ENCODE measurements around the gene CDC6.
A peak's percentile ranks its signal among the peaks of the same experiment; 100 is the strongest.

The CDC6 gene

DNA sequence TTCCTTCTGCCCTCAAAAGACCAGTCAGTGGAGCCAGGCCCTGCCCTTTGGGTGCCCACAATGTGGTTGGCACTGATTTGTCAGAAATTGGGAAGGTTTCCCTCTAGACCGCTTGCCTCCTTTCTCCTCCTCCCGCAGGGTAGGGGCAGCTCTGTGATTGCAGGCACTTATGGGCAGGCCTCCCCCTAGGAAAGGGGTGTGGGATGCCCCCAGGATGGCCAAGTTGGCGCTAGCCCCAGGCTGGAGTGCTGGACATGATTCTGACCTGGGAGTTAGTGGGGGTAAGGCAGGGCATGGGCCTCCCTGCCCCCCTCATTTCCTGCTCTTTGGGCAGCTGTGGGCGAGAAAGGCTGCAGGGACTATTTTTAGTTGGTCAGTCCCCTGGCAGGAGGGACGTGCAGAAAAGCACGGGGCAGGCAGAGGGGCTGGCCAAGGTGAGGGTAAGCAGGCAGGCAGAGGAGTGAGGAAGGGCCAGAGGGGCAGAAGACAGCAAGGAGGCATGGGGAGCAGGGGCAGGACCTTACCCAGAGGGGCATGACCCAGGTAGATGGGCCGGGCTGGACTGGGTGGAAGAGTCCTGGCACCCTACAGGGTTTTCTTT, 24.6 kb downstream of the CDC6 start:
- DNase-seq, result peak; percentile 80

DNA sequence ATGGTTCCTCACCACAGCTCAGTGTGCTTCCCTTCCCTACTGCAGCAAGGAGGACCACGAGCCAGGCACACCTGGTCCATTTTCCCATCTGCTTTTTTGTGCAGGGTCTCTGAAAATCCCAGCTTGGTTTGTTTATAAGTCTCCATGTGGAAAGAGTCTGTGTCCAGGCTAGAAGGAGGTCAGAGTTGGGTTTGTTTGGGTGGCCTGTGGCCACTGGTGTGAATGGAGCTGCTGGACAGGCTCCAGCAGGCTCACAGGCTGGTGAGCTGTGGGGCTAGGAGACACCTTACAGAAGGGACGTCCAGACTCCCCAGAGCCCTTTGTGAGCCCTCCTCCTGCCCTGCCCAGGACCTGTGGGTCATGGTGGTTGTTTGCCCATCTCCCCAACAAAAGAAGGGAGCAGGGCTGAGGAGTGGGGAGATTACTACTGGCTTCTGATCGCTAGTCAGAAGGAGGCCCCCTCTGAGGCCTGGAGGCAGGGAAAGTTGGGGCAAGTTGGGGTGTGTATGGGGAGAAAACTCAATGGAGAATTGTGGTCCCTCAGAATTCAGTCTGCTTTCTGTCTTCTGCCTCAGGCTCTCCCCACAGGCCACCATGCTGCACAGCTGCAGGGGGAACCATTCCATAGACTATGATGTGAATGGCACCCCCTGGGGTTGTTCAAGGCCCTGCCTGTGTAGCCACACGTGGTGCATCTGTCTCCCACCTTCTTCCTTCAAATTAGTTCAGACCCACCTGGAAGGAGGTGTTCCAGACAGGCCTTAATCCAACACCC, 25.4 kb downstream of the CDC6 start:
- no peak for DNase-seq

DNA sequence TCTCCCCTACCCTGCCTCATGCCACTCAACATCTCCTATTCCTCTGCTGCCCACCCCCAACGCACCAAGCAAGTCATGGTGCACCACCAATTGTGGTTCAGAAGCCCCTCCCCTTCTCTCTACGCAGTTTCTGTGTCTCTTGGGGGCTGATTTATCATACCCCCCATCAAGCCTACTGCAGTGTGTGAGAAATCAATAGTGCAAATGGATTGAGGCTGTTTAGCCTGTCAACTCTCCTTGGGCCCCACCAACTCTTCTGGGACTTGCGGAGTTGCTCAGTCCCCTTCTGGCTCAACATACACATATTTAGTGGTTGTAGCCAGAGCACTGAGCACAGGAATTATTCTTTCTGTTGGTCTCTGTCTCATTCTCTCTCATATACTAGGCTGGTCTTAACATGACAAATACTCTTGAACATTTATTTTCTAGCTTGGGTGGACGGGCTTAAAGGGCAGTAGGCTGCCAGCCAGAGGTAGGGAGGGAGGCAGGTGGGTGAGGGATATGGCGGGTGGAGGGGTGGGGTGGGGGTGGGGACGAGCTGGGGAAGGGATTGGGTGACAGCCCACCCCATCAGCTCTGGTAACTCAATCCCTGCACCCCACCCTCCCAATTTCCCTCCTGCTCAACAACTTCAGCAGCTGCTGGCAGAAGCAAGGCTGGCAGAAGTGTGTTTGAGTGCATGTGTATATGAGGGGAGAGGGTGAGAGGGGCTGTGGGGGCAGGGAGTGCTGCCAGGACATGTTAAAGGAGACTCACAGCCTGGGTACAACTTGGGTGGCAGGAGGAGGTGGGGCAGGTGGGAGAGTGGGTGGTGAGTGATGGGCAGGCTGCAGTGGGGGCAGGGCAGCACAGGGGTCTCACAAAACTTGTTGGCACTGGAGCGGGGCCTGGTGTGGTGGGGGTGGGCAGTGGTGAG, 26.2 kb downstream of the CDC6 start:
- peak; percentile 82 for DNase-seq

DNA sequence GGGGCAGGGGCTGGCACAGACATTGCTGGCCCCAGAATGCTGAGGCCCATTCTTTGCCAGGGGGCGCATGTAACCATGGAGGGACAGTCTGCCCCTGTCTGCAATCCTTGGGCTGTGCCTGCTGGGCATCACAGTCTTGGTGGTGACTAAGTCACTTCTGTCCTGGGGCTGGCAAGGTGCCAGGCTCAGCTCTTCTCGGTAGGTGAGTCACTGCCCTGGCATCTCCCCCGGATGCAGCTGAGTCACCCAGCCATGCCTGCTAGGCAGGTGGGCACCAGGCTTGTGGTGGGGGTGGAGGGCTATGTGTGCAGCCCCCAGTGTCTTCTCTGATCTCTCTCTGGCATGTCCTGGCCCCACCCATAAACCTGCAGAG, 26.9 kb downstream of the CDC6 start:
- DNase-seq, result peak; percentile 78

DNA sequence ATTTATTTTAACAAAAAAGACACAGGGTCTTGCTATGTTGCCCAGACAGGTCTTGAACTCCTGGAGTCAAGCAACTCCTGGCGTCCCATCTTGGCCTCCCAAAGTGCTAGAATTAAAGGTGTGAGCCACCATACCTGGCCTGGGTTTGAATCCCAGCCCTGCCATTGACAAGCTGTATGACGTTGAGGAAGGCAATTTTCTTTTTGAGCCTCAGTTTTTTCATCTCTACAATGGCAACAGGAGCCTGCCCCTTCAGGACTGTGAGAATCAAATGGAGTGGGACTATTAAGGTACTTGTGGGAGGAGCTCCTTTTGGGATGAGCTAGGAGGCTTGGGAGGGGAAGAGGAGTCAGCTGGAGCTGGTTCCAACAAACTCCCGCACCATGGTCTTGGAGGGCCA, 27.5 kb downstream of the CDC6 start:
- DNase-seq, result no peak

DNA sequence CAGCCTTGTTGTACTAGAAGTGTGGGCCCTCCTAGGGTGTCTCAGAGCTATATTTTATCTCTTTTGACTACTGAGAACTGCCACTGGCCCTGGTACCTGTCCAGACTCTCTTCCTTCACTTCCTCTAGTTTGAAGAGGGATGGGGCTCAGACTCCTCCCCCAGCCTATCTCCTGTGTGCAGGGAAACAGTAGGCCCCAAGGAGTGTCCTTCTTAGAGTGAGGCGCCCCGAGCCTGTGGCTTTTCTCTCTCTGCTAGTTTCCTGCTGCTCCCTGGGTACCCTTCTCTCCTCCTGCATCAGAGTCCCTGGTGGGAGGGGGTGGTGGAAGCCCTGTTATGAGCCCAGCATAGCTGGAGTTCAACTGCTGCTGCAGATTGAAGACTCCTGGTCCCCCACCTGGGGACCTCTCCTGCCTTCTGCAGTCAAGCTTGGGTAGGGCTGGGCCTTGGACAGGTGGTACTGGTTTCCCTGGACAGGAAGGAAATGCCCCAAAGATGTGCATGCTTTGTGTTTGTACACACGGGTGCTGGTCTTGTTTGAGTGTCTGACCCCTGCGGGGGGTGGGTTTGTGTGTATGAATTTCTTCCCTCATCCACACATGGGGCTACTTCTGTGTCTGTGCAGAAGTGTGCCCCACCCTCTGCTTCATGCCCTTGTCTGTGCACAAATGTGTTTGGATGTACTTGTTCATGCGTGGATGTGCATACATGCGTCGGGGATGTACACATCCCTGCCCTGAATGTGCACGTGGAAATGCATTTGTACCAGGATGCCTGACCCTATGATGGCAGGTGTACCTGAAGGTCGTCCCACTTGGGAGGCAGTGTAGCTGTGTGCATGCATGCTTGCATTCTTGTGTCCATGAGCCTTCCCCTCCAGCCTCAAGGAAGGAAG, 28.2 kb downstream of the CDC6 start:
- DNase-seq, result no peak

DNA sequence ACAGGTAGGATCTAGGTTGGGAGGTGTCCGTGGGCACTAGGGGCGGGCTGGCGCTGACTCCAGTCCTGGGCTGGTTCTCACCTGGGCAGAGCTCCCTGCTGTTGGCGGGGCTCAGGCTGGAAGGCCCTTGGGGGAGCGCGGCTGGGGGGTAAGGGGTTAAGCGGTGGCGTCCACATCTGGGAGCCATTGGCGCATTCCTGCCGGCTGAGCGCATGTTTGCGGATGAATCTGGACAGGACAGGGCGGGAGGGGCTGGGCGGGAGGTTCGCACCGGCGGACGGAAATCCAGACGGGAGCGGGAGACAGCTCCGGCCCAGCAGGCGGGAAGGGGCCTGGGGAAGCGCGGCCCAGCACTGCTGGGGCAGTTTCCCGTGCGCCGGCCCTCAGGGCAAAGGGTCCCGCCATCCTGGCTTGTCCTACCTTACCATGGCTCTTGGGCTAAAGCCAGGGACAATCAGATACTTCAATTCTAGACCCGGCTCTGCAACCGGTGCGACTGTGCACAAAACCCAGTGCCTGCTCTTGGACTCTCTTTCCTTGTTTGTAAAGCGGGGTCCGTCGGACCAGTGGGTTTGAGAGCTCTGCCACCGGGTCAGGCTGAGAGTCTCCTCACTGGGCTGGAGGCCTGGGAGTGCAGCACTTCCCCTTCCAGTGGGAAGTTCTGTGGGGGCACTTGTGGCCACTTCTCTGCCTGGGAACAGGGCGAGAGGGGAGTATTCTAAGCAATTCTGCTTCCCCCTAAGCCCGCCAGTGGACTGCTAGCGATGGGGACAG, 29.1 kb downstream of the CDC6 start:
- peak; percentile 89 for DNase-seq

DNA sequence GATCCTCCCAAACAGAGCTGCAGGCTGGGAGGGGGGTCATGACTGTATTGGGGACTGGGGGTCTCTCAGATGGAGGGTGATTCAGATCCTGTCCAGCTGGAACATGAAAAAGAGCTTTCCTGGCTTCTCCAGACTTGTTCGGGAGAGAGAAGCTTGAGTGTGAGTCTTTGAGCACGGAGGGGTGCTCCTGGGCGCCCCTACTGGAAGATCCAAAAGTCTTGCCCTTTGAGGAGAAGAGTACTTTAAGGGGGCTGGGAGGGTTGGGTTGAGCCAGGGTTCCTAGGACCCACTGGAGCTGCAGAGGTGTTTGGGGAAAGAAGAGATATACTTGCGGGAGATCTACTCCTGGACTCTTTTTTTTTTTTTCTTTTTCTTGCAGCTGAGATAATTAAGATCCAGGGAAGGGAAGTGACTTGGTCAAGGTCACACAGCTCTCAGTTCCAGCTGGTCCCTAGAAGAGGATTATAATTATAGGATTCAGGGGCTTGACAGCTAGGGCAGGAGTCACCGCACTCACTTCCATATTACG, 29.7 kb downstream of the CDC6 start:
- DNase-seq, result peak; percentile 73

DNA sequence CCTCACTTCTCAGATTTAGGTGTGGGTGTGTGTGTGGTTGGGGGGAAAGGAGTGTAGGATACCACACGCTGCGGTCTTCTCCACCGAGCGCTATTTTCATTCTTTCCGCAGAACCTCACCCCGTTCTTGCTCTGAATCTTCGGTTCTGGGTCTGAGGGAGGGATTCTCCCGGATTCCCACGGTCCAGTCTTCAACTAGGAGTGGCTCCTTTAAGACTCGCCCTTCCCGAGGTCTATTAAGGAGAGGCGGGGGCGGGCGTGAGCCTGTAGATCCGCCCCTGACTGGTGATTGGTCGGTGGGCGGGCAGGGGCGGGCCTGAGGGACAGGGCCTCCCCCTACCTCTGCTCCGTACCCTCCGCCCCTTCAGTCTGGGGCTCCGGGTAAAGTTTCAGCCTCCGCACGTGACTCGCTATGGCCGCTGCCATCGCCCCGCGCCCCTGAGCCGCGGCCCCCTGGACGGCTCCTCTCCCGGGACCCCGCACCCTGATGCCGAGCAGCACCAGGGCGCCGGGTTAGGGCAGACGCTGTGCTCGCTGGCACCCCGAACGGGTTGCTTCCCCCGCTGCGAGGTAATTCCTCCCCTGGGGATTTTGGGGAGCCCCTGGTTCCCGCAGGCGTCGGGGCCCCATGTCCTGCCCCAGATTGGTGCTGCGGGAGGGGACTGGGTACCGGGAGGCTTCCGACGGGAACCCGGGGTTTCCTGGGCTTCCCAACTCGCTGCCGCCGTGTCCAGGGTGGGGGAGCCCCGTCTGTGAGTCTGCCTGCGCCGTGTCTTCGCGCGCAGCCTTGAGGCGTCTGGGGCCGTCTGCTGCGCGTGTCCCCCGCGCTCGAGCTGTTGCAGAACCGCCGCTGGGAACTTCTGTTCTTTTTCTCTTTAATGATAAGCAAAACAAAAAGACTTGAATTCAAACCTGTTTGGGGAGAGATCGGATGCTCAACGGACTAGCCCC, 30.5 kb downstream of the CDC6 start:
- DNase-seq, result peak; percentile 98

DNA sequence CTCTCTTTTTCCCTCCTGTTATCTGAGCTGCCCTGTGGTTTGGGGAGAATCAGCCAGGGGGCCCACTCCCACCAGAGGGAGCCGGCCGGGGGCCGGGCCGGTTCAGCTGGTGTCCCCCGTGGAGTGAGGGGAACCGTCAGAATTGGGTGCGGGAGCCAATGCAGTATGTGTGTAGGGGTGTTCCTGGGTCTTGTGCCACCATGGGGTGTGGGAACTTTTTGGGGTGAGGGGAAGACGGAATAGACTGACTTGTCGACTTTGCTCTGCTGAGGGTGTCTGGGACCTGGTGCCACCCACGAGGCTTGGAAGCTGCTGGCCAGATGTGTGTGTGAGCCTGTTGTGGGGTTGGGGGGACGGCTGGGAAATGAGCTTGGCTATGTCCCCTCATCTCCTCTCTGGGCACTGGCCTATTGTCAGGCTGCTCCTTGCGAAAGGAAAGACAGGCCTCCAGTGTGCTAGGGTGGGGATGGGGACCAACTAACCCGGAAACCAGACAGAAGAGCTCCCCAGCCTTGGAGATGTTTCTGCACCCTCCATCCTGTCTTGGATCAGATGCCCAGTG, 31.2 kb downstream of the CDC6 start:
- no peak for DNase-seq

DNA sequence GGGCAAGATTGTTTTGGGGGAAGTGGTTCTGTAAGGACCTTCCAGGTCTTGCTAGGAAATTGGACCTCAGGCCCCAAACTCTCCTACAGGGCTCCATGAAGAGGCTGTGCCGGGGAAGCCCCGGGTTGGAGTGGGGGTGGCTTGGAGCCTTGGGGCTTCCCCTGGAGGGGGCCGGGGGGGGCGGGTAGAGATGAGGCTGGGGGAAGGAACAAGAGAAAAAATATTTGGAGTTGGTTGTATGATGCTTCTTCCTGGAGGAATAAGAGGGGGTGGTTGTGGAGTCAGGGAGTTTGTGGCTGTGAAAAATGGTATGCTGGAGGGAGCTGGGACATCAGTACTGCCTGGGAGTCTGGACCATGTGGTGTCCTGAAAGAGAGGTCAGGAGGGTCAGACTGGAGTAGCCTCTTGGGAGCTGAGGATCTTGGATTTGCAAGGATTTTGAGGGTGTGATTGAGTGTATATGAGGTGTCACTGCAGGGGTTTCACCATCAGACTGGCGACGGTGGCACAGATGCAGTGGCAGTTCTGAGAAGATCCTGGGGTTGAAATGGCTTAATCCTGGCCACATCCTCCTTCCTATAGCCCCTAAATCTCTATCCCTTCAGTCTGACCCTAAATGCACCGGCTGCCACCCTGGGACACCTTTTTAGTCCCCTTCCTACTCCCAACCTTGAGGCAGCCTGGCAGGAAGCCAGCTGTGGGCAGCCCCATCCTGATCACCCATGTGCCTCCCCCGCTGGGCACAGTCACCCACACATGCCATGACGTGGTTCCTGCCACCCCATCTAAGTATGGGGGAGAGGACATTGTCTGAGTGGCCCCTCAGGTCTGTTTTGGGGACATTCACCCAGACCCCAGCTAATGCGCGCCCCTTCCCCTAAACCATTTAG, 32.2 kb downstream of the CDC6 start:
- no peak for DNase-seq

DNA sequence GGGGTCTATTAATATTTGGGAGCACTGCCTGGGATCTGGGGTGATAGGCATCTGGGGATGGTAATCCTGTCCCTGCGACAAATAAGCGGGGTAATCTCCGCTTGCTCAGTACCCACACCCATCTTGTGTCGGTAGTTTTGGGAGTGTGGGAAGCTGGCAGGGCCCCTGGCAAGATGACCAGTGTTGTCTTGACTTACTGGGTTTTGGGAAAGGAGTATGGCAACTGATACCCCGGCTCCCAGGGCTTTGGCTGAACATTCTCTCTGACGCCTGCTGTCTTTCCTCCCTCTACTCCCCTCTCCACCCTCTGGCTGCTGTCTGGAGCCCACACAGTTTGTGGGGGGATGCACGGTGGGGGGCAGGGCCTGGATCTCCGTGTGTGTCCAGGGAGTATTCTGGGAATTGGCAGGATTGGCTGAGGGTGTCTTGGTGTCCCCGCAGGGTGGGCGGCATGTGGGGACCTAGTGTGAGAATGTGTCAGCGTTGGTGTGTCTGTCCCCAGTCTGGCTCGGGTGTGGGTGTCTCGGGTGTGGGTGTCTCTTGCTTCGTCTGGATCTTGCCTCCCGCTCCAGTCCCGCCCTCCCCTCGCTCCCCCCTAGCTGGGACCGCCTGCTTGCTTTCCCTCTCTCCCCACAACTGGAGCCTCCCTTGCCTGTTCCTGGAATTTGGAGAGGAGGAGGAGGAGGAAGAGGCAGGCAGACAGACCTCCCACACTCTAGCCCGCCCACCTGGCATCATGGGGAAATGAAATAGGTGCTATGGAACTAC, 33.3 kb downstream of the CDC6 start:
- peak; percentile 94 for DNase-seq

DNA sequence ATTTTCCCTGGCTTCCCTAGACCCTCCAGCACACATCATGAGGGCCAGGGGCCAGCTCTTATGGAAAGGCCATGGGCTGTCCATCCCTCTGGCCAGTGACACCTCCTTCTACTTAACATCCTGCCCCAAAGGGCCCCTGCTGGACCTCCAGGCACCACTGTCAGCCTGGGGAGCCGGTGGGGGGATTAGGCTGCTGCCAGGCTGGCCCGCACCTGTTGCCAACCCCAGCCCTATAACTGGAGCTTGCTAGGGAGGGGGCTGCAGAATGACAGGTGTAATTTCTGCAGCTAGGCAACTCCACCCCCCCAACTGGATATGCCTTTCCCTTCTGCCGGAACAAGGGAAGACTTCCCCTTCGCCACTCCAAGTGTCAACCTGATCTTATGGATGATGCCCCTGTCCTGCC, 33.8 kb downstream of the CDC6 start:
- DNase-seq, result no peak

DNA sequence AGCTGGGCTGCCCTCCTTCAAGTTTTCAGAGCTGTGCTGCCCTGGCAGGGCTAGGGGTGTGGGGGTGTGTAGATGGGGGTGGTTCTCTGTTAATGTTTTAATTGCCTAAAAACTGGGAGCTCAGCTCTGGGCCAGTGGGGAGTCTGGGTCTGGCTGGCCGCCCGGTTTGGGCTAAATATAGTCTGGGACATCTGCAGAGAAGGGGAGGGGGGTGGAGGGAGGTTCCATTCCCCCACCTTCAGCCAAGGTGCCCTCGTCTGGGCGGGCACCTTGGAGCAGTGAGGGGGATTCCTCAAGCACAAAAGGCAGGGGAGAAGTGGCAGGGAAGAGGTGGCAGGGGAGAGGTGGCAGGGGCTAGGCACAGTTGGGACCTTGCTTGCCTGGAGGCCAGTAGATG, 34.3 kb downstream of the CDC6 start:
- DNase-seq, result peak; percentile 68

DNA sequence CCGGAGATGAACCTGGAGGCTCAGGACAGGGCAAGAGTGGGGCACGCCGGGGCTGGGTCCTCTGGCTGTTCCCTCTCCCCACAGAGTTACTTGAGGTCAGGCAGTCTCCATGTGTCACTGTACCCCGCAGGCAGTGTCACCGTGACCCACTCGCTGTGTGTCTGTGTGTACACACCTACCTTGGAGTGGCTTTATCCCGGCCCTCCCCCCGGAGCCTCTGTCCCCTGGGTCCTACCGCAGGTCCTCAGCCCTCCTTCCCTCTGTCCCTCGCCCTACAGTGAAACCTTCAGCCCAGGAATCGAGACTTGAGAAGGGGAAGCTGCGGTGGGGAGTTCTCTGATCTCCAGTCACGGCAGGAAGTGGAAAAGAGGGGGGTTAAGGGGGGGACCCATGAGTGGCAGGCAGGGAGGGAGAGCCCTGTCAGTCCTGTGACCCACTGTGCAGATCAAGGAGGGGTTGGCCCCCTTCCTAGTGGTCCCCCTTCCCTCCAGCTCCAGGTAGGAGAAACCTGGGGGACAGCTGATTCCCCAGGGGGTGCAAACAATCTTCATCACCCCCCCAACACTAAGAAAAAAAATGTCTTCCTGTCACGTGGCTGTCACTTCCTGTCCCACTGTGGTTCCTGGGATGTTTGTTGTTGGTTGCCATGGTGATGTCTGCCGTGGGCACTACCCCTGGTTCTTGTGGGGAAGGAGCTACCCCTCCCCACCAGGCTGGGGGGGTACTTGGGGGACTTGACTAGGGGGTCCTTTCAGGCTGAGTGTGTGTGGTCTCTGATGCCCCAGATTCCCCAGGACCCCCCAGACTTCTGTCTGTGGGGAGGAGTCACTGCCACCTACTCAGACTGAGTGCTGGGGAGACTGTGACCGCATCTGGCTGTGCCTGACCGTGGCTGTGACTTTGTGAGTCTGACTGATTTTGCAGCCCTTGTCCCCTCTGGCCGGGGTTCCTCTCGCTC, 35.0 kb downstream of the CDC6 start:
- DNase-seq, result peak; percentile 87

DNA sequence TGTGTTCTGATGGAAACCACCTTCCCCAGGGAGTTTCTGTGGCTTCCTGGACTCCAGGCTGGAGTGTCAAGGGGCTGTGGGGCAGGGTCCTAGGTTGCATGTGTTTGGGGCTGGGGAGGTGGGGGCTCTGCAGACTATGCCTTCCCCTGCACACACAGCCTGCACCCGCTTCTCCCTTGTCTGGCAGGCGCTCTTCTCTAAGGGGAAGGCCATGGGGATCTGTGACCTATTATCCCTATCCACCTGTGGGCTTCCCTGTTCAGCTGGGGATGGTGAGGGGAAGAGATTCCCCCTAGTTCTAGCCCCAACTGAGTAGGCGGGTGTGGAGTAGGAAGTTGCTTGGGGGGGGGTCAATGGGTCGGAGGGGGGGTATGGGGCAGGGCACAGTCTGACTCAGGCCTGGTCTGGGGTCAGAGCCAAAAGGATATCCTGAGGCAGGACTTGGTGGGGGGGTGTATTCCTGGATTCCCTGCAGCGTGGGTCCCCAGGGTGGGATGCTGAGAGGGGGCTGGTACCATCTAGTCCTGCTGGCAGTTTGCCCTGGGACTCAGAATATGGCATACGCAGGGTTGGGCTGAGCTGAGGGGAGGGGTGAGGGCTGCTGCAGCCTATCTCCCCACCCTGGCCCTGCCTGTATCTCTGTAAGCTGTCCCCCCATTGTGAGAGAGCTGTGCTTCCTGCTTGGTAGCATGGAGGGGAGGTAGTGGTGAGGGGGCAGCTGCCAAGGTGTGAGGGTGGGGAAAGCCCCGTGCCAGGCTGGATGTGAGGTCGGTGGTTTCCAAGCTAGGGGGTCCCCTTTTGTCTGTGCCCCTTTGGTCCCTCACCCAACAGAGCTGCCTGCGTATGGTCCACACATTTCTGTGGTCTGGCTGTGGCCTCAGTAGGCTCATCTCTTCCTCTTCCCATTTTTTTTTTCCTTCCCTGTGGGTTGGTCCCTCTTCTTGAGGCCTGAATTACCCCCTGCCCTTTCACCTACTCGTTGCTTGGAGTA, 36.0 kb downstream of the CDC6 start:
- DNase-seq, result peak; percentile 76
